Endothelial cell of hepatic sinusoid (primary cell): ENCODE results near the gene GNAS.

Source experiments
- in situ Hi-C: cut with HindIII; loops from 2 replicates; pipeline ENCODE4 v1.10.0; 2017; ENCODE audit warnings: low sequenced_read_pairs

Gene GNAS

GRCh38 chr20:58851969-58852458 is 502 bp upstream of the GNAS start:
- in situ Hi-C loops = no loop called here

- in situ Hi-C loops = no loop called here
Observed at GRCh38 chr20:58853466-58853865, 950 bp downstream of the GNAS start.

- in situ Hi-C loops = no loop called here
Observed at GRCh38 chr20:58853976-58854637, 1.6 kb downstream of the GNAS start.

- in situ Hi-C loops = no loop called here
Observed at GRCh38 chr20:58854638-58855471, 2.3 kb downstream of the GNAS start.

- in situ Hi-C loops = no loop called here
Observed at GRCh38 chr20:58855506-58856389, 3.2 kb downstream of the GNAS start.

- in situ Hi-C loops = loop anchor here (10.0 kb wide), 1 partner anchor 352 kb away; no protein-coding TSS in a partner anchor
Observed at GRCh38 chr20:58863044-58863790, 10.7 kb downstream of the GNAS start.

- in situ Hi-C loops = loop anchor here (10.0 kb wide), 1 partner anchor 350 kb away; no protein-coding TSS in a partner anchor
Observed at GRCh38 chr20:58864346-58864745, 11.8 kb downstream of the GNAS start.

- in situ Hi-C loops = loop anchor here (10.0 kb wide), 1 partner anchor 349 kb away; no protein-coding TSS in a partner anchor
Observed at GRCh38 chr20:58865843-58866242, 13.3 kb downstream of the GNAS start.

- in situ Hi-C loops = loop anchor here (10.0 kb wide), 1 partner anchor 348 kb away; no protein-coding TSS in a partner anchor
Observed at GRCh38 chr20:58867211-58867610, 14.7 kb downstream of the GNAS start.

- in situ Hi-C loops = loop anchor here (10.0 kb wide), 1 partner anchor 346 kb away; no protein-coding TSS in a partner anchor
Observed at GRCh38 chr20:58868795-58869194, 16.3 kb downstream of the GNAS start.

- in situ Hi-C loops = loop anchor here (5.0 to 10.0 kb wide), 2 partner anchors 103 to 345 kb away; no protein-coding TSS in a partner anchor
Observed at GRCh38 chr20:58869662-58870227, 17.2 kb downstream of the GNAS start.

GRCh38 chr20:58870293-58871014 is 17.9 kb downstream of the GNAS start:
- in situ Hi-C loops = loop anchor here (5.0 kb wide), 1 partner anchor 102 kb away; no protein-coding TSS in a partner anchor

GRCh38 chr20:58871533-58872102 is 19.1 kb downstream of the GNAS start:
- in situ Hi-C loops = loop anchor here (5.0 kb wide), 1 partner anchor 101 kb away; no protein-coding TSS in a partner anchor

- in situ Hi-C loops = loop anchor here (5.0 kb wide), 1 partner anchor 98 kb away; no protein-coding TSS in a partner anchor
Observed at GRCh38 chr20:58874469-58874868, 22.0 kb downstream of the GNAS start.

- in situ Hi-C loops = no loop called here
Observed at GRCh38 chr20:58875111-58875510, 22.6 kb downstream of the GNAS start.

- in situ Hi-C loops = no loop called here
Observed at GRCh38 chr20:58875541-58876134, 23.1 kb downstream of the GNAS start.

- in situ Hi-C loops = no loop called here
Observed at GRCh38 chr20:58876437-58876836, 23.9 kb downstream of the GNAS start.
